HG02623 (cell line): ENCODE results near the gene P2RY11.

Source experiments
- ATAC-seq: cut with Tn5 transposase; IDR thresholded peaks from one replicate; pipeline ENCODE4 v1.9.1; 2021; ENCODE audit warnings: moderate library complexity; ENCODE audit not compliant: unreplicated experiment

Gene P2RY11, protein sequence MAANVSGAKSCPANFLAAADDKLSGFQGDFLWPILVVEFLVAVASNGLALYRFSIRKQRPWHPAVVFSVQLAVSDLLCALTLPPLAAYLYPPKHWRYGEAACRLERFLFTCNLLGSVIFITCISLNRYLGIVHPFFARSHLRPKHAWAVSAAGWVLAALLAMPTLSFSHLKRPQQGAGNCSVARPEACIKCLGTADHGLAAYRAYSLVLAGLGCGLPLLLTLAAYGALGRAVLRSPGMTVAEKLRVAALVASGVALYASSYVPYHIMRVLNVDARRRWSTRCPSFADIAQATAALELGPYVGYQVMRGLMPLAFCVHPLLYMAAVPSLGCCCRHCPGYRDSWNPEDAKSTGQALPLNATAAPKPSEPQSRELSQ

DNA sequence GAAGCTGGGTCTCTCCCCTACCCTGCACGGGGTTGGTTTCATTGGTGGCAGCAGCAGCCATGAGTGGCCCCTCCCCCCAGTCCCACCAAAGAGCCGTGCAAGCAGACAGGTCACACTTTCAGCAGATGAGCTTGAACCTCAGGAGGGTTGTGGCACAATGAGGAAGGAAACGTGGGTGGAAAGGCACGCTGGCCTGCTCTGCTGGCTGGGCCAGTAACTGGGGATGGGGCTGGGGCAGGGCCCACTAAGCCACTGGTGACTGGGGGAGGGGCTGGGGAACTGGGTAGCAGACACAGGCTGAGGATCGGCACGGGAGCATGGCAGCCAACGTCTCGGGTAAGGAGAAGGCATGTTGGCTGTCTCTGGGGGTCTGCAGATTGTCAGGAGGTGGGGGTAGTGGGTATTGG is at the start of gene P2RY11:
Gene P2RY11 (plus strand): TSS at position 289 of the 407 bp plus-strand sequence. CDS start 29 bp downstream, at position 318.
- ATAC-seq: peak; percentile 37

DNA sequence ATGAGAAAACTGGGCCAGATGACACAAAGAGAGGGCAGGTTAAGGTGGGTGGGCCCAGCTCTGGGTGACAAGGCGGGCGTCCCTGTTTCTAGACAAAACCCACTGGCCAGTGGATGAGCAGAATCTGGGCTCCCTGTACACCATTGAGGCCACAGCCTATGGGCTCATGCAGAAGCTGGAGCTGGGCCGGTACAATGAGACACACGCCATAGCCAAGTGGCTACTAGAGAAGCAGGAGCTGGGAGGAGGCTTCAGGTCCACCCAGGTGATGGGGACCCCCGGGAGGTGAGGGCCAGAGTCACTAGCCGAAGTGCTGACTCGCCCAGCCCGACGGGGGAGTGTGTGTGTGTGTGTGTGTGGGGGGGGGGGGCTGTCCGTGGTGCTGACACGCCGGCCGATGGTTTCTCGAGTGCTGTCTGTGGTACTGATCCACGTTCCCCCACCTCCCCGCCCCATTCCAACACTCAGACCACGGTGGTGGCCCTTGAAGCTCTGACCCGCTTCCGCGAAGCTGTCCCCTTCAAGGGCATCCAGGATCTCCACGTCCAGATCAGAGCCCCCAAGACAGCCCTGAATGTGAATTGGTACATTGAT is 49.7 kb upstream of the P2RY11 start:
- no peak for ATAC-seq

DNA sequence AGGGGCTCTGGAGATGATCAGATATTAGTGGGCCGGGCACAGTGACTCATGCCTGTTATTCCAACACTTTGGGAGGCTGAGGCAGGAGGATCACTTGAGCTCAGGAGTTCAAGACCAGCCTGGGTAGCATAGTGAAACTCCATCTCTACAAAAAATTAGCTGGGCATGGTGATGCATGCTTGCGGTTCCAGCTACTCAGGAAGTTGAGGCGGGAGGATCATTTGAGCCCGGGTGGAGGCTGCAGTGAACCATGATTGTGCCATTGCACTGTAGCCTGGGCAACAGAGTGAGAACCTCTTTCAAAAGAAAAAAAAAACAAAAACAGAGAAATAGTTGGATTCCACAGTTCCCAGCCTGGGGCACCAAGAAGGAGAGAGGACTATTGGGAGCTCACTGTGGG is 43.3 kb upstream of the P2RY11 start:
- ATAC-seq: no peak

DNA sequence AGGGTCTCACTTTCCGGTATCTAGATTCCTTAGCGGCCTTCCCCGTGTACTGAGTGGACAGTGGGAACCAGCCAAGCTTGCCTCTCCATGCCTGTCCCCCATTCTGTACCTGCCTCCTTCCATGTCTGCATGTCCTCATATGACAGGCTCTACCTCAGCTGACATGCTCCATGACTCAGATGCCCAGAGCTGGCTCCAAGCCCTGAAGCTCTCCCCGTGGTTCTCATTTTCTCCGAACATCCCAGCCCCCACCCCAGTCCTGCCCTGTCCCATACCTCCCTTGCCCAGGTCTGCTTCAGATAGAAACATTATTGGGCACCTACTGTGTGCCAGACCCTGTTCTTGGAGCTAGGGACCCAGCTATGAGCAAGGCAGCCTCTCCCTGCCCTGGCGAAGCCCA is 42.4 kb upstream of the P2RY11 start:
- no peak for ATAC-seq

DNA sequence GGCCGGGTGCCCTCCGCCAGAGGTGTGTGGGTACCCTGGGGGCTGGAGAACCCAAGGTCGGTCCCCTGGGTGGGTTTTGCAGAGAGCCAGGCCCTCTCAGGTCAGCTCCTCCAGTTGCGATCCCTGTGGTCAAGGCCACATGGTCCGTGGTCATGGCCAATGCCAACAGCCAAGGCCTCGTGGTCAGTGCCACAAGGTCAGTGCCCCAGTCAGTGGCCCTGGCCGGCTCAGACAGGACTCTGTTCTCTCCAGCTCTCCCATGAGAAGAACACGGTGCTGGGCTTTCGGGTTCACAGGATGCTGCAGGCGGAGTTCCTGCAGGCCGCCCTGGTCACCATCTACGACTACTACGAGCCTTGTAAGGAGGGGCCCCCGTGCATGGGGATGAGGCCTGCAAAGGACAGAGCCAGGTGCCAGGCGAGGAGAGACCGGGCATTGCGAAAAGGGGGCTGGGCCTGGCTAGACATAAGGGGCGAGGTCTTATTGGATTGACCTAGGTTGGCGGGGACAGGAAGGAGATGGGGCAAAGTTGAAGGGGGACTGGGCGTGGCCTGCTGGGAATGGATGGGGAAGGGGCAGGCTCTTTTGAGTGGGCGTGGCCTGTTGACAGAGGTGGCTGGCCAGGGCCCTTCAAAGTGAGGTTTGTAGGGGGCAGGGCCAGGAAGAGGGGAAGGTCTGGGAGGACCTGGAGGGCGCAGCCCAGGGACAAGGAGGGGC is 40.6 kb upstream of the P2RY11 start:
- no peak for ATAC-seq

DNA sequence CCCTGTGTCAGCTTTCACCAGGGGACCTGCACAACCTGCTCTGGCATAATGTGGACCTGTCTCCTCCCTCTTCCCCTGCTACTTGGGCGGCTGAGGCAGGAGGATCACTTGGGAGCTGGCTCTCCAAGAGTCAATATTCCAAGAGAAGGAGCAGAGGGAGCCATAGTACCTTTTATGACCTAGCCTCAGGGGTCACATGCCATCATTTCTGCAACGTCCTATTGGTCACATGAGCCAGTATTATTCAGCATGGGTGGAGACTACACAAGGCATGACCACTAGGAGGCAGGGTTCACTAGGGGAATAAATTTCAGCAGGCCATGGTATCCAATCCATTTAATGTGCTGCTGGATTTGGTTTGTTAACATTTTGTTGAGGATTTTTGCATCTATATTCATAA is 37.3 kb upstream of the P2RY11 start:
- ATAC-seq: no peak

DNA sequence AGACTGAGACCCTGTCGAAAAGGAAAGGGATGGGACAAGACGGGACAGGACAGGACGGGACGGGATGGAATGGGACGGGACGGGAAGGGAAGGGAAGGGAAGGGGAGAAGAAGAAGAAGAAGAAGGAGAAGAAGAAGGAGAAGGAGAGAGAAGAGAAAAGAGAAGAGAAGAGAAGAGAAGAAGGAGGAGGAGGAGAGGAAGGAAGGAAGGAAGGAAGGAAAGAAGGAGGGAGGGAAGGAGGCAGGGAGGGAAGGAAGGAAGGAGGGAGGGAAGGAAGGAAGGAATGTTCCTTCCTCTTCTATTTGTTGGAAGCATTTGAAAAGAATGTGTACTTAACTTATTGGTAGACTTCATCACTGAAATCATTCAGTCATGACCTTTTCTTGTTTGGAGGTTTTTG is 35.0 kb upstream of the P2RY11 start:
- ATAC-seq: no peak

DNA sequence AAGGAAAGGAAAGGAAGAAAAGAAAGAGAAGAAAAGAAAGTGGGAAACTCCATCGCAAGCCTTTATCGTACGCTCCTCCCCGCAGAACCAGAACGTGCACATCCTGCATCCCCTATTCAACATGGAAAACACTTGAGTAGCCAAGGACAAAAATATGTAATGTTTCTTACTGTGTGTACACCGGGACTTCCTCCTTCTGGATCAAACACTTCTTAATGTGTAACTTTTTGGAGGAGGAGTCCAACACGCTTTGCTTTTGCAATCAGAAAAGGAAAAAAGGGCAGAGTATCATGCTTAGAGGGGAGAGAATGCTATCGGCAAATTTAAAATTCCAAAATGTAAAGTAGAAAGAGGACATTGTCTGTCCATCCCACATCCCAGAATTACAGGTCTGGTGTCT is 33.2 kb upstream of the P2RY11 start:
- no peak for ATAC-seq

DNA sequence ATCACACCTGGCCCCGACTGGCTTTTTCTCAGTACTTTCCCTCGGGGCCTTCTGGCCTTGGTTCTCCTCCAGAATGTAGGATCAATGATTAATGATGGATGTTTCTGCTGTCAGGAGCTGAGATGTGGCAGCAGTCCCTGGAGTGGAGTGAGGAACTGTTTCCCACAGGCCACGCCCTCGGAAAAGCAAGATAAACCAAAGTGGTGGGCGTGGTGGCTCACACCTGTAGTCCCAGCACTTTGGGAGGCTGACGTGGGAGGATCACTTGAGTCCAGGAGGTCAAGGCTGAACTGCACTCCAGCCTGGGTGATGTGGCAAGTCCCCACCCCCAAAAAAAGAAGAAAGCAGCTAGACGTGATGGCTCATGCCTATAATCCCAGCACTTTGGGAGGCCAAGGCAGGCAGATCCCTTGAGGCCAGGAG is 32.5 kb upstream of the P2RY11 start:
- no peak for ATAC-seq

DNA sequence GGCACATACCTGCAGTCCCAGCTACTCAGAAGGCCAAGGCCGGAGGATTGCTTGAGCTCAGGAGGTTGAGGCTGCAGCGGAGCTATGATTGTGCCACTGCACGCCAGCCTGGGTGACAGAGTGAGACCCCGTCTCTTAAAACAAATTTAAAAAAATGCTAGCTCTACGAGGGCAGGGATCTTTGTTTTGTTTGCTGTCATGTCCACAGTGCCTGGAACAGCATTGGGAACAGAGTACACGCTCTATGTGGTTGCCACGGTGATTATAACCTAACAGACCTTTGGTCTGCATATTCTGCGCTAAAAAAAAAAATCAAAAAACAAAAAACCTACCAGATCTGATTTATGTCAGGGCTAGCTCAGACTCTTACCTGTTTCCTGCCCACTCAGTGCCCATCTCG is 27.6 kb upstream of the P2RY11 start:
- no peak for ATAC-seq

DNA sequence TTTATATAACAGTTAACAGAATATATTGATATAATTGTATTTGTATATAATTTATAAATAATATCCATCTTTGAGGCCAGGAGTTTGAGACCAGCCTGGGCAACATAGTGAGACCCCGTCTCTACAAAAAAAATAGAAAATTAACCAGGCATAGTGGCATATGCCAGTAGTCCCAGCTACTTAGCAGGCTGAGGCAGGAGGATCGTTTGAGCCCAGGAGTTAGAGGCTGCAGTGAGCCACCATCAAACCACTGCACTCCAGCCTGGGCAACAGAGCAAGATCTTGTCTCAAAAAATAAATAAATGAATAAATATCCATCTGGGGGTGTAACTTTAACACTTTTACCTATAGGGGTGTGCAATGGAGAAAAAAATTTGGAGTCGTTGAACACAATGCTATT is 26.7 kb upstream of the P2RY11 start:
- ATAC-seq: no peak

DNA sequence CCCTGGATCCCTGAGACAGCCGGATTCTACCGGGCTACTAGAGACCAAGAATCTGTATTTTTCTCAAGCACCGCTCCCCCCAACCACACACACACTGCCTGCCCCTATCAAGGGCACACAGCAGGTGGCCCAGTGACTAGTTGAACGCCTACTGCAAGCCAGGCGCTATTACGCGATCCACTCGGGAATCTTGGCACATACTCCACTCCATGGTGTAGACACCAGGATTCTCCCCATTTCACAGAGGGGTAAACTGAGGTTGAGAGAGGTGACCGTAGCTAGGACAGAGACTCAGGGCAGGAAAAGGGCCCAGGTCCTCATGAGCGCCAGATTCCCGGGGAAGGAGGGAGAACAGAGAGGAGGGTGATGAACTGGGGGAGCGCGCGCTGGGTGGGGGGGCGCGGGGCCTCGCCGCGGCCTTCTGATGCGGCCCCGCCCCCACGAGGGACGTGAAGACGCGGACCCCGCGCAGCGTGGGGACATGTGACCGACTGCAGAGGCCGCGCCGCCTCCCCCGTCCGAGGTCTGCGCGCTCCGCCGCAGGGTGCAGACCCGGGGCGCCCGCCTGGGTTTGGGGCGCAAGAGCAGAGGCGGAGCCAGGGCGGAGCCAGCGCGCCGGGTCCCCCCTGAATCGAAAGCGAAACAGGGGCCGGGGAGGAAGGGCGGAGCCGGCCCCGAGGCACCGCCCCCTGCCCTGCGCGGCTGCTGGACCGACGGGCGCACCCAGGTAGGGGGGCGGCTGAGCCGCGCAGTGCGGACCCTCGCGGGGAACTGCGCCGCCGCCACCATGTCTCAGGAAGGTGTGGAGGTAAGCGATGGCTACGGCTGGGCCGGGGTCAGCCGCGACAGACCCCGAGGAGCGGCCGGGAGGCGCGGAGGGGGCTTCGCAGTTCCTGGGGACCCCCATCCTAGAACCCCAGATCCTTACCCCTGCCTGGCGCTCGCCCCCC is 25.6 kb upstream of the P2RY11 start, which contains the start of gene SHFL:
Gene SHFL (plus strand): TSS at position 677 of the 950 bp plus-strand sequence. CDS start 111 bp downstream, at position 788.
- ATAC-seq: peak; percentile 76

DNA sequence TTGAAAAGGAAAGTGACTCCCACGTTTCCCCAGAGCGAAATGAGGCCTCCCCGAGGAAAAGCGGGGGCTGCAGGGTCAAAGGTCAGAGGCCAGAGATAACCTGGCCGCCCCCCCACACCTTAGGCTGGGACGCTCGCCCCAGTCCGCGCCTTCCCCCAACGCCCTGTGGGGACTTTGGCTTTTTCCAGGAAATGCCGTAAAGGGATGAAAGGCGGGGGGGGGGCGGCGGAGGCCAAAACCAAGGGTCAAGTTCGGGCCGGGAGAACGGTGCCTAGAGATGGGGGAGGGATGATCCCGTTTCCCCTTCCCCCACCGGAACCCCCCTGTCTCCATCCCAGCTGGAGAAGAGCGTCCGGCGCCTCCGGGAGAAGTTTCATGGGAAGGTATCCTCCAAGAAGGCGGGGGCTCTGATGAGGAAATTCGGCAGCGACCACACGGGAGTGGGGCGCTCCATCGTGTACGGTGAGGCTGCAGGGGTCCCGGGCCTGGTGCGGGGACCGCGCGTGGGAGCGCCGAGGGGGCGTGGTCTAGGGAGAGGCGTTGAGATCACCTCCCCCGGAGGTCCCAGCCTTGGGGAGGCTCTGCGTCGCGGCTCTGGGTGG is 24.8 kb upstream of the P2RY11 start:
- ATAC-seq: no peak

DNA sequence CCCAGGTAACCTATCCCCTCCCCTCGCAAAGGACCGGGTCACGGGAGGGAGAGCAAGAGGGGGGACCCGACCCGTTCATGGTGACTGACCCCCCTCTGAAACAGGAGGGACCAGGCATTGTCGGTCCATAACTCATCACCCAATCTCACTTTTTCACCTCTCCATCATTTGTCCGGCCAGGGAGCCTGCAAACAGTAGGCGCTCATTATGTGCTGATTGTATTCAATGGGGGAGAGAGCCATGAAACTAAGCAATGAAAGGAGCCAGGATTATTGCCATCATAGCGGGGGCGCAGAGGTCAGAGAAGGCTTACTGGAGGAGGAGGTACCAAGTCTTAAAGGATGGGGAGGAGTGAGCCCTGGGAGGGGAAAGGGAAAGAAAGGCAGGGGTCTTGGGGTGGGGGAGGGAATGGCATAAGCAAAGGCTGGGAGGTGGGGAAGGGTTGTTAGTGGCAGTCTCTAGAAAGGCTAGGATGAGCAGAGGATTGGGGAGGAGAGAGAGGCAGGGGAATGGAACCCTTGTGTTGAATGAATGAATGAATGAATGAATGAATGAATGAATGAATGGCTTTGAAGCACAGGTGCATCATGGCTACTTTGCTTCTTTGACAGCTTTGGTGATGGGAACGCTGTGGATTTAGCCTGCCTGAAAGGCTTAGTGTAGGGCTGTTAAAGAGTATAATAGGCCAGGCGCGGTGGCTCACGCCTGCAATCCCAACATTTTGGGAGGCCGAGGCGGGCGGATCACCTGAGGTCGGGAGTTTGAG is 24.0 kb upstream of the P2RY11 start:
- ATAC-seq: no peak

DNA sequence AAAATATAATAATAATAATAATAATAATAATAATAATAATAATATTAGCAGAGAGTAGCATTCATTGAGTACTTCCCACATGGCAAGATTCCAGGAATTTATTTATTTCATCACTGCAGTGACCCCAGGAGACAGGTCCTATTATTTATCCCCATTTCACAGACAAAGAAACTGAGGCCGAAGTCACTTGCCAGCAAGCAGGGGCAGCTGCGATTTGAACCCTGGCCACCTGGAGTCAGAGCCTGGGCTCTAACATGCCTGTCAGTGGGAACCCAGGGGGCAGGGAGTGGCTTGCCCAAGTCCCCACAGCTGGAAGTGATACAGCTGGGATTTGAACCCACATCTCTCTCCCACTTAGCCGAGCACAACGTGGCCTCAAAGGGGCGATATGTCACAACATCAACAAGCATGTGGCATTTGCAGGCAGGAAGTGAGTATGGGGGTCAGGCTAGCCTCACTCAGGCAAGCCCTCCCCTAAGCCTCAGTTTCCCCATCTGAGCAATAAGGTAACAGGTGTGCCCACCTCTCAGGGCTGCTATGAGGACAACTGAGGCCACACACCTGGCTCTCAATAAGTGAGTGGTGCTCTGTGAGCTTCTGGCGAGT is 22.4 kb upstream of the P2RY11 start:
- ATAC-seq: no peak

DNA sequence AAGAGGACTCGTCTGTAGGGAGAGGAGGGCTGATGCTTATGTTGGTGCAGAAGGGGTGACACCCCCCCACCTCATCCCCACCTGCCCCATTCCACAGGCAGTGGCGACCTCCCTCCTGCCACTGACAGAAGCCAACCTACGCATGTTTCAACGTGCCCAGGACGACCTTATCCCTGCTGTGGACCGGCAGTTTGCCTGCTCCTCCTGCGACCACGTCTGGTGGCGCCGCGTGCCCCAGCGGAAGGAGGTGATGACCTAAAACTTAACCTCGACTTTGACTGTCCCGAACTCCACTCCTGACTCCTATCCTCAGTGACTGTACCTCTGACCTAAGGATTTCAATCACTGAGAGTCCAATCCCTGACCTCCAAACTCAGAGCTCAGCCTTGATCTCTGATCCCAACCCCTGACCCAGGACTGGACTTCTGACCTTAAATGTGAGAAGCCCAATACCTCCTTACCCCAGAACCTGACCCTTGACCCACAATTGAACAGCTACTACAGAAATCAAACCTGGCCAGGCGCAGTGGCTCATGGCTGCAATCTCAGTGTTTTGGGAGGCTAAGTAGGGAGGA is 21.6 kb upstream of the P2RY11 start:
- ATAC-seq: no peak

DNA sequence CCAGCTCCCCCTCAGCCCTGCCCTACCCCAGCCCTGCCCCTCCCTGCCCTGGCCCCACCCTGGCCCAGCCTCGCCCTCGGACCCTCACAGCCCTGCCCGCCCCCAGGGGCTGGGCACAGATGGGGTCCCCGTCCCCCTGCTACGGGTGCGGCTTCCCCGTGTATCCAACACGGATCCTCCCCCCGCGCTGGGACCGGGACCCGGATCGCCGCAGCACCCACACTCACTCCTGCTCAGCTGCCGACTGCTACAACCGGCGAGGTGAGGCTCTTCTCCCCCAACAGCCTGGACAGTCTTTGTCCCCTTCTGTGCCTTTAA is 20.2 kb upstream of the P2RY11 start:
- no peak for ATAC-seq

DNA sequence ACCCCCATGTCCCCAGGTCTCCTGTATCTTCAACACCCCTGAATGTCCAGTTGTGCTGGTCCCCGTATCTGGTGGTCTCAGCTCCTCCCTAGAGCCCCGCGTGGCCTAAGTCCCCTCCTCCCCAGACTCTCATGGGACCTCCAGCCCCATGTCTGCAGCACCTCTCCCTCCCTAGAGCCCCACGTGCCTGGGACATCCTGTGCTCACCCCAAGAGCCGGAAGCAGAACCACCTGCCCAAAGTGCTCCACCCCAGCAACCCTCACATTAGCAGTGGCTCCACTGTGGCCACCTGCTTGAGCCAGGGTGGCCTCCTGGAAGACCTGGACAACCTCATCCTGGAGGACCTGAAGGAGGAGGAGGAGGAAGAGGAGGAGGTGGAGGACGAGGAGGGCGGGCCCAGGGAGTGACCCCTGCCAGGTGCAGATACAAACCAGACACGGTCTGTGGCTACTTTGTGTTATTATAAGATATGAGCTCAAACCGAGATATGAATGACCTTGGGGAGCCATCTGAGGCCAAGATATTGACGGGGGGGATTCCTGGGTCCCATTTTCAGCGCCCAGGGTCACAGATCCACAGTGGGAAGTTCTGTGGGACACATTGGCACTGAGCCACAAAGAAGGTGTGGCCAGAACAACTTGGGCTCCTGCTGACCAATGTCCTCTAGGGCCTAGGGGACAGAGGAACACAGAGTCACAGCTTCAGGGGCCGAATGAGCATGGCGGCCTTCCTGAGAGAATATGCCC is 19.4 kb upstream of the P2RY11 start:
- ATAC-seq: no peak
